ENCODE data around the gene SIVA1.

Gene SIVA1

GRCh38 chr14:104784846-104785707, 32.1 kb downstream of the SIVA1 start:
- DNase-seq (ENCODE audit: low read depth in 2 of 2), result no peak

- no peak for DNase-seq (ENCODE audit: low read depth in 2 of 2)
Measured at GRCh38 chr14:104785708-104786080, 32.7 kb downstream of the SIVA1 start.

GRCh38 chr14:104786091-104786586, 33.2 kb downstream of the SIVA1 start:
- DNase-seq (ENCODE audit: low read depth in 2 of 2), result no peak

GRCh38 chr14:104786726-104787675, 34.1 kb downstream of the SIVA1 start:
- DNase-seq (ENCODE audit: low read depth in 2 of 2), result no peak

- DNase-seq (ENCODE audit: low read depth in 2 of 2), result no peak
Measured at GRCh38 chr14:104787736-104788135, 34.8 kb downstream of the SIVA1 start.

- no peak for DNase-seq (ENCODE audit: low read depth in 2 of 2)
Measured at GRCh38 chr14:104788161-104788818, 35.3 kb downstream of the SIVA1 start.

- no peak for DNase-seq (ENCODE audit: low read depth in 2 of 2)
Measured at GRCh38 chr14:104788873-104789663, 36.1 kb downstream of the SIVA1 start.

GRCh38 chr14:104789752-104790743, 37.1 kb downstream of the SIVA1 start:
- DNase-seq (ENCODE audit: low read depth in 2 of 2), result no peak

GRCh38 chr14:104791425-104791824, 38.5 kb downstream of the SIVA1 start:
- DNase-seq (ENCODE audit: low read depth in 2 of 2), result no peak

GRCh38 chr14:104792101-104792884, 39.3 kb downstream of the SIVA1 start:
- no peak for DNase-seq (ENCODE audit: low read depth in 2 of 2)

GRCh38 chr14:104792945-104793702, 40.2 kb downstream of the SIVA1 start:
- no peak for DNase-seq (ENCODE audit: low read depth in 2 of 2)

- no peak for DNase-seq (ENCODE audit: low read depth in 2 of 2)
Measured at GRCh38 chr14:104793703-104793959, 40.7 kb downstream of the SIVA1 start.

- DNase-seq (ENCODE audit: low read depth in 2 of 2), result peak in 1 of 2 donors; percentile 35
Measured at GRCh38 chr14:104794099-104794498, 41.2 kb downstream of the SIVA1 start.

- DNase-seq (ENCODE audit: low read depth in 2 of 2), result no peak
Measured at GRCh38 chr14:104794631-104794992, 41.7 kb downstream of the SIVA1 start.

GRCh38 chr14:104794993-104795780, 42.2 kb downstream of the SIVA1 start, which contains the start of gene AKT1:
AKT1 (minus strand) TSS chr14:104795748; CDS start chr14:104792643, 3,105 bp downstream.
- no peak for DNase-seq (ENCODE audit: low read depth in 2 of 2)

- DNase-seq (ENCODE audit: low read depth in 2 of 2), result peak in 1 of 2 donors; percentile 33
Measured at GRCh38 chr14:104795781-104796686, 43.1 kb downstream of the SIVA1 start.

- DNase-seq (ENCODE audit: low read depth in 2 of 2), result no peak
Measured at GRCh38 chr14:104796687-104797081, 43.7 kb downstream of the SIVA1 start.

Measured in stimulated activated CD4-positive, alpha-beta T cell treated with anti-CD3 and anti-CD28 coated beads, Interleukin-15, amount 100 ng/mL, for 48 hours (primary cell).